PC-9 (cell line): ENCODE measurements around the gene MRPS34. TPM values are rescaled to one million over a fixed set of nuclear protein-coding genes. Genes with fewer than 3 reads are reported as not detected.

Experiments used
- BruUV-seq: library from RNA; stranded (reverse); fragments of 400-500 nt; replicated peaks from 2 replicates; lab custom pipeline; 2021; lab: Mats Ljungman, UMichigan
- CTCF ChIA-PET: fragments of 300-600 bp; sonication (Branson Sonifier 250); formaldehyde crosslinking; loops from one replicate; lab custom pipeline; 2022; ENCODE audit warnings: antibody characterized with exemption; lab: Charles Lee
- POLR2A ChIA-PET: fragments of 300-600 bp; sonication (Branson Sonifier 250); formaldehyde crosslinking; loops from one replicate; lab custom pipeline; 2022; ENCODE audit warnings: antibody characterized with exemption; ENCODE audit not compliant: unreplicated experiment; lab: Charles Lee
- DNase-seq, 2 experiments: peaks; one replicate each; pipeline versions ENCODE4 v3.0.0 to v3.0.0-alpha.2; 2015 to 2022; ENCODE audit warnings: mixed read lengths in 1 of 2
- H2AFZ ChIP-seq: fragments of 200-600 bp; sonication (generic); 2 replicates; pipeline ENCODE4 v1.8.1; 2017; ENCODE audit warnings: antibody characterized with exemption
- H3F3A ChIP-seq: fragments of 200-600 bp; sonication (generic); 2 replicates; pipeline ENCODE4 v1.8.1; 2017; ENCODE audit warnings: antibody characterized with exemption, mild to moderate bottlenecking, low read depth; ENCODE audit not compliant: insufficient read depth
- H3K27ac ChIP-seq: fragments of 200-600 bp; sonication (generic); 2 replicates; pipeline ENCODE4 v1.6.1; 2016; ENCODE audit warnings: mixed run types
- H3K27me3 ChIP-seq: fragments of 200-600 bp; sonication (generic); 2 replicates; pipeline ENCODE4 v1.6.1; 2016; ENCODE audit warnings: low read depth, mixed run types; ENCODE audit not compliant: insufficient read depth
- H3K36me3 ChIP-seq: fragments of 200-600 bp; sonication (generic); 2 replicates; pipeline ENCODE4 v1.6.1; 2016; ENCODE audit warnings: low read depth, mixed run types
- H3K4me1 ChIP-seq: fragments of 200-600 bp; sonication (generic); replicated peaks from 2 replicates; pipeline ENCODE4 v1.6.1; 2016; ENCODE audit warnings: mixed run types; ENCODE audit not compliant: insufficient read depth
- H3K4me2 ChIP-seq: fragments of 200-600 bp; sonication (generic); 2 replicates; pipeline ENCODE4 v1.6.1; 2017; ENCODE audit warnings: mixed run types
- H3K4me3 ChIP-seq: fragments of 200-600 bp; sonication (generic); 2 replicates; pipeline ENCODE4 v1.6.1; 2016; ENCODE audit warnings: mixed run types
- H3K79me2 ChIP-seq: fragments of 200-600 bp; sonication (generic); 2 replicates; pipeline ENCODE4 v1.6.1; 2017; ENCODE audit warnings: low read depth, mixed run types
- H3K9me2 ChIP-seq: fragments of 200-600 bp; sonication (generic); 2 replicates; pipeline ENCODE4 v1.8.1; 2017; ENCODE audit warnings: mild to moderate bottlenecking; ENCODE audit not compliant: insufficient read depth
- H3K9me3 ChIP-seq: fragments of 200-600 bp; sonication (generic); 2 replicates; pipeline ENCODE4 v1.8.1; 2016; ENCODE audit warnings: low read depth; ENCODE audit not compliant: insufficient read depth
- H4K20me1 ChIP-seq: fragments of 200-600 bp; sonication (generic); 2 replicates; pipeline ENCODE4 v1.8.1; 2017; ENCODE audit not compliant: insufficient read depth
- CTCF ChIP-seq: fragments of 200-600 bp; sonication (generic); conservative IDR thresholded peaks from 2 replicates; pipeline ENCODE4 v1.6.1; 2017; ENCODE audit warnings: mixed run types, antibody characterized with exemption, mild to moderate bottlenecking, moderate library complexity
- EZH2 ChIP-seq: fragments of 200-600 bp; sonication (generic); IDR thresholded peaks from 2 replicates; pipeline ENCODE4 v1.8.0; 2017; ENCODE audit warnings: antibody characterized with exemption, low read depth
- intact Hi-C: fragments of 100-400 bp; cut with micrococcal nuclease; formaldehyde crosslinking; loops from one replicate; pipeline ENCODE4 v1.10.0; 2022; ENCODE audit not compliant: unreplicated experiment
- total RNA-seq: library from RNA; stranded (reverse); gene quantifications from 2 replicates; pipeline ENCODE4 v1.2.3, GENCODE V29; 2021

The MRPS34 gene
- total RNA-seq, 1 experiment from 2014 or later, result 201 TPM

GRCh38 chr16:1809281-1809801 is 36.4 kb upstream of the MRPS34 start:
- CTCF ChIA-PET, result no interaction called here
- DNase-seq, result no peak

GRCh38 chr16:1808691-1809090 is 35.8 kb upstream of the MRPS34 start:
- CTCF ChIA-PET, result no interaction called here
- intact Hi-C loops, result no loop called here
- H3K79me2 ChIP-seq, result no peaks in the 10 kb centered on the region
- TF ChIP-seq CTCF, result no peak
- no peak for TF ChIP-seq EZH2
- no peak overlapping the region for H3K4me3 ChIP-seq
- no peaks in the 10 kb centered on the region for H3K27me3 ChIP-seq
- H3K9me2 ChIP-seq, result no peaks in the 10 kb centered on the region
- H3K9me3 ChIP-seq, result no peaks in the 10 kb centered on the region
- H3K4me2 ChIP-seq, result no peak overlapping the region
- DNase-seq, result no peak
- H3K27ac ChIP-seq, result no peak overlapping the region
- POLR2A ChIA-PET, result no interaction called here
- H4K20me1 ChIP-seq, result no peaks in the 10 kb centered on the region
- BruUV-seq, result no TSS peak
- H2AFZ ChIP-seq, result no peak overlapping the region
- H3F3A ChIP-seq, result peaks cover 2% of the 10 kb centered on the region; the same call in 1 of the 2 replicates
- no peaks in the 10 kb centered on the region for H3K36me3 ChIP-seq
- H3K4me1 ChIP-seq, result no peaks in the 10 kb centered on the region

More at GRCh38 chr16:1809281-1809801, 36.4 kb upstream of the MRPS34 start:
- Histone ChIP-seq H3K36me3 (no peaks in the 10 kb centered on the region), H3K27ac (no peak overlapping the region), H3K4me2 (no peak overlapping the region), H3K9me2 (no peaks in the 10 kb centered on the region), H2AFZ (no peak overlapping the region), H3K27me3 (no peaks in the 10 kb centered on the region), H3K4me1 (no peaks in the 10 kb centered on the region), H3K79me2 (no peaks in the 10 kb centered on the region), H3F3A (peaks cover 6% of the 10 kb centered on the region; the same call in 1 of the 2 replicates), H3K4me3 (no peak overlapping the region), H4K20me1 (no peaks in the 10 kb centered on the region), H3K9me3 (no peaks in the 10 kb centered on the region)
- TF ChIP-seq CTCF, result no peak
- TF ChIP-seq EZH2, result no peak
- no TSS peak for BruUV-seq
- intact Hi-C loops, result no loop called here
- POLR2A ChIA-PET, result no interaction called here

- DNase-seq, result no peak
- Histone ChIP-seq H4K20me1 (no peaks in the 10 kb centered on the region), H3K36me3 (no peaks in the 10 kb centered on the region), H3K27ac (no peak overlapping the region), H3K27me3 (no peaks in the 10 kb centered on the region), H3K79me2 (no peaks in the 10 kb centered on the region), H3F3A (no peaks in the 10 kb centered on the region; the same call in 1 of the 2 replicates), H2AFZ (no peak overlapping the region), H3K4me1 (no peaks in the 10 kb centered on the region), H3K9me2 (no peaks in the 10 kb centered on the region), H3K9me3 (no peaks in the 10 kb centered on the region), H3K4me2 (no peak overlapping the region), H3K4me3 (no peak overlapping the region)
- intact Hi-C loops, result no loop called here
- ChIA-PET POLR2A (no interaction called here), CTCF (no interaction called here)
- BruUV-seq, result no TSS peak
- TF ChIP-seq CTCF (no peak), EZH2 (no peak)
Measured at GRCh38 chr16:1807626-1808025, 34.7 kb upstream of the MRPS34 start.
